GF-D8 (cell line): ENCODE data around the gene ANKRD13D.
"Not testable (repeated sequence)": the region's sequence is repeated elsewhere in the genome, so short reads cannot be mapped to it uniquely, and the experiment has no call there.

Source experiments
- DNase-seq: peaks from one replicate; lab custom pipeline; 2025; lab: John Stamatoyannopoulos, UW

The ANKRD13D gene

GRCh38 chr11:67317205-67317887 lies 28.2 kb downstream of the ANKRD13D start:
- peak; percentile 88 for DNase-seq

GRCh38 chr11:67317888-67318555 lies 28.9 kb downstream of the ANKRD13D start:
- DNase-seq: no peak

GRCh38 chr11:67318876-67319275 lies 29.8 kb downstream of the ANKRD13D start:
- not testable (repeated sequence) for DNase-seq

- DNase-seq: no peak
Observed at GRCh38 chr11:67320011-67320410, 30.9 kb downstream of the ANKRD13D start.

GRCh38 chr11:67320691-67321090 lies 31.6 kb downstream of the ANKRD13D start:
- DNase-seq: no peak

GRCh38 chr11:67321313-67321871 lies 32.3 kb downstream of the ANKRD13D start:
- no peak for DNase-seq

GRCh38 chr11:67322049-67322448 lies 32.9 kb downstream of the ANKRD13D start:
- DNase-seq: no peak

GRCh38 chr11:67323526-67323925 lies 34.4 kb downstream of the ANKRD13D start:
- no peak for DNase-seq

- DNase-seq: no peak
Observed at GRCh38 chr11:67332081-67332691, 43.1 kb downstream of the ANKRD13D start.

GRCh38 chr11:67337257-67337656 lies 48.2 kb downstream of the ANKRD13D start:
- no peak for DNase-seq

- no peak for DNase-seq
Observed at GRCh38 chr11:67344264-67344663, 55.2 kb downstream of the ANKRD13D start.

- no peak for DNase-seq
Observed at GRCh38 chr11:67345247-67345919, 56.3 kb downstream of the ANKRD13D start.

- no peak for DNase-seq
Observed at GRCh38 chr11:67345920-67346819, 57.1 kb downstream of the ANKRD13D start.

- DNase-seq: peak; percentile 88
Observed at GRCh38 chr11:67347964-67348749, 59.1 kb downstream of the ANKRD13D start.

GRCh38 chr11:67349036-67349435 lies 59.9 kb downstream of the ANKRD13D start:
- no peak for DNase-seq

- no peak for DNase-seq
Observed at GRCh38 chr11:67349457-67349856, 60.4 kb downstream of the ANKRD13D start.

- no peak for DNase-seq
Observed at GRCh38 chr11:67349928-67350465, 60.9 kb downstream of the ANKRD13D start.

GRCh38 chr11:67351275-67352005 lies 62.3 kb downstream of the ANKRD13D start:
- DNase-seq: peak; percentile 17
